ENCODE measurements around the gene RBBP5. TPM values are rescaled to one million over a fixed set of nuclear protein-coding genes. Genes with fewer than 3 reads are reported as not detected.

RBBP5 gene
- total RNA-seq, 2 donors from 2014 or later: 8.3 to 10.2 TPM

DNA sequence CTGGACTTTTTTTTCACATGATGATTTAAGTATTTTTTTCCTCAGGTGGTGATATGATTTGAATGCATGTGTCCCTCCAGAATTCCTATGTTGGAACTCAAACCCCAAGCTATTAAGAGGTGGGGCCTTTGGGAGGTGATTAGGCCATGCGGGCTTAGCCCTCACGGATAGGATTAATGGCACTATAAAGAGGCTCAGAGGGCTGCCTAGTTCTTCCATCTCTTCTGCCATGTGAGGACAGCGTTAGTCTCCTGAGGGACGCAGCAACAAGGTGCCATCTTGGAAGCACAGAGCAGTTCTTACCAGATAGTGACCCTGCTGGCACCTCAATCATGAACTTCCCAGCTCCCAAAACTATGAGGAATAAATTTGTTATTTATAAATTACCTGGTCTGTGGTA lies 18.3 kb upstream of the RBBP5 start:
- intact Hi-C loops (cut with DNase I): loop anchor here (10.0 kb wide), 1 partner anchor 115 kb away; no protein-coding TSS in a partner anchor
- DNase-seq (ENCODE audit: low spot score): no peak

GRCh38 chr1:205137901-205138300 lies 16.1 kb upstream of the RBBP5 start:
- no peak for DNase-seq (ENCODE audit: low spot score)
- intact Hi-C loops (cut with DNase I): no loop called here

- intact Hi-C loops (cut with DNase I): no loop called here
- DNase-seq (ENCODE audit: low spot score): no peak
Observed at GRCh38 chr1:205133287-205133686, 11.5 kb upstream of the RBBP5 start.

- intact Hi-C loops (cut with DNase I): no loop called here
- no peak for DNase-seq (ENCODE audit: low spot score)
Observed at GRCh38 chr1:205129447-205130029, 7.8 kb upstream of the RBBP5 start.

GRCh38 chr1:205128050-205128449 lies 6.3 kb upstream of the RBBP5 start:
- intact Hi-C loops (cut with DNase I): no loop called here
- no peak for DNase-seq (ENCODE audit: low spot score)

GRCh38 chr1:205127646-205128045 lies 5.9 kb upstream of the RBBP5 start:
- DNase-seq (ENCODE audit: low spot score): no peak
- intact Hi-C loops (cut with DNase I): no loop called here

- intact Hi-C loops (cut with DNase I): no loop called here
- no peak for DNase-seq (ENCODE audit: low spot score)
Observed at GRCh38 chr1:205124726-205125125, 2.9 kb upstream of the RBBP5 start.

DNA sequence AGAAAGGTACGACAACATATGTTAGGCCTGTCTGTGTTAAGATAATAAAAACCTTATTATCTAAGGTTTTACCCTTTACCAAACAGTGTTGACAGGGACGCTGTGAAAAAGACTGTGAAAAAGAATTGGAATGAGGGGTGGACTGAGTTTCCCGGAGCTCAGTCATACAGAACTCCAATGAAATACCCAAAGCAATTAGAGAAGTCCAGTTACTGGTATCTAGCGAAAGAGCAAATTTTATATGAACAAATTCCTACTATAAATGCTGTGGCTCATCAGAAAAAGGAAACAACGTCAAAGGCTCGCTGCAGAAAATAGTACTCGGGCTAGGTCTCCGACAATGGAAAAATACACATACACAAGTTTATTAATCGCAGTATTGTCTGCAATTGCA lies 708 bp upstream of the RBBP5 start:
- no peak for DNase-seq (ENCODE audit: low spot score)
- intact Hi-C loops (cut with DNase I): no loop called here

DNA sequence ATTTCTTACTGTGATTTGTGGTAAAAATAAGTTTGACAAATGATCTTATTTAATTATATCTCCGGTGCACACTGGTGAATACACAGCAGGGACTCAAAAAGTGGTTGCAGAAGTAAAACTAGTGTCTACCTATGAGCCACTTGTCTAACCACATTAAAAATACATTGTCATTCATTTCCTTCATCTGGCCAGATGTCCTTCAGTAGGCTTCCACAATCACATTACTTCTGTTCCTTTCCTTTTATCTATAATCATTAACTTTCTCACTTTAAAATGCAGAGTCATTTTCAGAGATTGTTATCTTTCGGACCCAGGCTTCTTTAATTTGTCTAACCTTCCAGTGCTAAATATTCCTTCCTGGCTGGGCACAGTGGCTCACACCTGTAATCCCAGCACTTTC lies 3.0 kb downstream of the RBBP5 start:
- DNase-seq (ENCODE audit: low spot score): no peak
- intact Hi-C loops (cut with DNase I): loop anchor here in 1 of 2 donors (5.0 kb wide), 1 partner anchor 991 kb away; no protein-coding TSS in a partner anchor

DNA sequence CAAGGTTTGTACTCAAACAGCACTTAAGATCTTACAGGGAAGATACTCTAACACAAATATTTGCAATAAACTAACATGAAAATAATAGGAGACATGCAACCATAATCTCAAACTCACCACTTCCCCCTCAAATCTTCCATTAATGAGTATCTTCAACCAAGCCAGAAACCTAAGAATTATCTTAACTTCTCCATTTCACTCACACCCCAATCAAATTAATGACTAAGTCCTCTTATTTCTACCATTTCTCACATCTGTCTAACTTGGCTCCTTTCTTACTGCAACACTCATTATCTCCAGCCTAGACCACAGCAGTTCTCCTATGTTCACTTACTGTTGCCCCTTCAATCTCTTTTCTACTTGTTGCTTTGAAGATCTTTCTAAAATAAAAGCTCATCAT lies 10.4 kb downstream of the RBBP5 start:
- intact Hi-C loops (cut with DNase I): no loop called here
- DNase-seq (ENCODE audit: low spot score): no peak

DNA sequence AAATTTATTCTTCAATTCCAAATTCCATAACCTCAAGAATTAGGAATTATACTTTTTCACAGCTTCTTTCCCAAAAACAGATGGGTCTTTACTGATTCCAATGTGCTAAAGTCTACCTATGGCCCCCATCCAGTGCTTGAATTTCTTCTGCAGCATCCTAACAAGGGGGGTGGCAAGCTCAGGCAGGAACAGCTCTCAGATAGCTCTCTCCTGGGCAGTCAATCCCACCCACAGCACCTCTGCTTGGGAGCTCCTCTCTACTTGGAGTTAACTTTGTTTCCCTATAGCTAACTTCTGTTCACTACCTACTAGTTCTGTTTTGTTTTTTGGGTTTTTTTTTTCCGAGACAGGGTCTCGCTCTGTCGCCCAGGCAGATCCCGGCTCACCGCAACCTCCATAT lies 12.1 kb downstream of the RBBP5 start:
- intact Hi-C loops (cut with DNase I): no loop called here
- no peak for DNase-seq (ENCODE audit: low spot score)

DNA sequence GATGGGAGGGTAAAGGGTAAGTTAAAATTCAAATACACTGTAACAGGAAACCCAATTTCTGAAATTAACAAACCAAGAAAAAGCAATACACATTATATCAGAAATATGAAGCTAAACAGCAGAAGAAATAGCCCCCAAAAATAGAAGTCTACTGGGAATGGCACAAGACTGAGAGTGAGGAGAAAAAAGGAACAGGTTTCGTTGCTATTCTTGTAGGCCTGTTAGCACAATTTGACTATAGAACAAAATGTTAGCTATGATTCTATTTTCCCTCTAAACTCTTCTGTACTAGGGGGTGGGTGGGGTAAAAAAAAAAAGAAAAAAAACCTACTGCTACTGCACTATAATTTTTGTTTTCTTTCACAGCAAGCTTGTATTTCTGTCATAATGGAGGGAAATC lies 12.5 kb downstream of the RBBP5 start:
- intact Hi-C loops (cut with DNase I): no loop called here
- no peak for DNase-seq (ENCODE audit: low spot score)

DNA sequence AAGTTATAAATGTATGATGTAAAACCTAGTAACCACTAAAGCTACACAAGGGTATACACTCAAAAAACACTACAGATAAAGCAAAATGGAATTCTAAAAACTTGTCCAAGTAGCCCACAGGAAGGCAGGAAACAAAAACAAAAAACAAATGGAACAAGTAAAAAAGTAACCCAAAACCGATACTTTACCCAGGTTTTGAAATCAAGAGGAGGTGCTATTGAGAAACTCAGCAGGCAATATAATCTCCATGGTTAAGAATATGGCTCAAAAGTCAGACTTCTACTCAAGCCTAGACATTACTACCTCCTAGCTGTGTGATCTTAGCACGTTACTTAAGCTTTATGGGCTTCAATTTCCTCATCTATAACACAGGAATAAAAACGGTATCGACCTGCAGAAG lies 13.3 kb downstream of the RBBP5 start:
- intact Hi-C loops (cut with DNase I): no loop called here
- DNase-seq (ENCODE audit: low spot score): no peak

GRCh38 chr1:205107327-205107726 lies 14.5 kb downstream of the RBBP5 start:
- intact Hi-C loops (cut with DNase I): no loop called here
- no peak for DNase-seq (ENCODE audit: low spot score)

DNA sequence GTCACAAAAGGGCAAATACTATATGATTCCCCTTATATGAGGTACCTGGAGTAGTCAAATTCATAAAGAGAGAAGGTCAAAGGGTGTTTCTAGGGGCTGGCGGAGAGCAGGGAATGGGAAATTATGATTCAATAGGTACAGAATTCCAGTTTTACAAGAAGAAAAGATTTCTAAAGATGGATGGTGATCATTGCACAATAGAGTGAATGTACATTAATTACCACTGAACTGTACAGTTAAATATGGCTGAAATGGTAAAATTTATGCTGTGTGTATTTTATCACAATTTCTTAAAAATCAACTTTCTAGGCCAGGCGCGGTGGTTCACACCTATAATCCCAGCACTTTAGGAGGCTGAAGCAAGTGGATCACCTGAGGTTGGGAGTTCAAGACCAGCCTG lies 19.4 kb downstream of the RBBP5 start:
- no peak for DNase-seq (ENCODE audit: low spot score)
- intact Hi-C loops (cut with DNase I): no loop called here

GRCh38 chr1:205098242-205098641 lies 23.5 kb downstream of the RBBP5 start:
- no peak for DNase-seq (ENCODE audit: low spot score)
- intact Hi-C loops (cut with DNase I): no loop called here

DNA sequence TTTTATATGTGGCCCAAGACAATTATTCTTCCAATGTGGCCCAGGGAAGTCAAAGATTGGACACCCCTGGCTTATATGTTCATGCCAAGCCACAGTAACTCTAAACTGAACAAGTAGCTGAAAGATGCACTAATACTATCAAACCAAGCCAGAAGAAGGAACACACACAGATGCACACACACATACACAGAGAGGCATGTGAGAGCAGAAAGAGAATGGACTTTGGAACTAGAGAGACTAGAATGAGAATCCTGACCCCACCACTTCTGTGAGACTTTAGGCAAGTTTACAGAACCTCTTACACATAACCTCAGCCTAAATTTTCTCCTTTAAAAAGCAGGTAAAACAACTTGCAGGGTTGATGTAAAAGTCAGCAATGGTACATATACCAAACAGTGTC lies 26.4 kb downstream of the RBBP5 start:
- intact Hi-C loops (cut with DNase I): no loop called here
- no peak for DNase-seq (ENCODE audit: low spot score)

- intact Hi-C loops (cut with DNase I): no loop called here
- DNase-seq (ENCODE audit: low spot score): no peak
Observed at GRCh38 chr1:205091043-205091740, 30.6 kb downstream of the RBBP5 start.

GRCh38 chr1:205088341-205088740 lies 33.4 kb downstream of the RBBP5 start:
- no peak for DNase-seq (ENCODE audit: low spot score)
- intact Hi-C loops (cut with DNase I): no loop called here

DNA sequence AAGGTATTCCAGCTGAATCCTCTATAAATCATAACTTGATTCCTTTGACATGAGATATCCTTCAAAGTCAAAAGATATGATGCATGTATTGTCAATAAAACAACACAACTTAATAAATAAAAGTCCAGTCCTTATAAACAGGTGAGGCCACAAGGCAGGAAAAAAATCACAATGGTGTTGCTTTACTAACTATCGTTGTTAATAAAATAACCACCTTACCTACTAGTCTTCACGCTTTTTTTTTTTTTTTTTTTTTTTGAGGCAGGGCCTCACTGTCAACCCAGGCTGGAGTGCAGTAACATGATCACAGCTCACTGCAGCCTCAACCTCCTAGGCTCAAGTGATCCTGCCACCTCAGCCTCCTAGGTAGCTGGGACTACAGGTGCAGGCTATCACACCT lies 37.4 kb downstream of the RBBP5 start, which contains the start of gene TMEM81:
Gene TMEM81 (minus strand): TSS at position 101 of the 400 bp plus-strand sequence. CDS start 140 bp downstream, outside the sequence.
- intact Hi-C loops (cut with DNase I): no loop called here
- no peak for DNase-seq (ENCODE audit: low spot score)

- DNase-seq (ENCODE audit: low spot score): no peak
- intact Hi-C loops (cut with DNase I): no loop called here
Observed at GRCh38 chr1:205082431-205082830, 39.3 kb downstream of the RBBP5 start.
